NCI-H774 (cell line): Measurements from ENCODE around the gene UPK1A.
A peak's percentile ranks its signal among the peaks of the same experiment; 100 is the strongest.
"Not testable (repeated sequence)": the region's sequence is repeated elsewhere in the genome, so short reads cannot be mapped to it uniquely, and the experiment has no call there.

Source experiments
- DNase-seq: peaks from one replicate; lab custom pipeline; 2025; lab: John Stamatoyannopoulos, UW

The UPK1A gene

DNA sequence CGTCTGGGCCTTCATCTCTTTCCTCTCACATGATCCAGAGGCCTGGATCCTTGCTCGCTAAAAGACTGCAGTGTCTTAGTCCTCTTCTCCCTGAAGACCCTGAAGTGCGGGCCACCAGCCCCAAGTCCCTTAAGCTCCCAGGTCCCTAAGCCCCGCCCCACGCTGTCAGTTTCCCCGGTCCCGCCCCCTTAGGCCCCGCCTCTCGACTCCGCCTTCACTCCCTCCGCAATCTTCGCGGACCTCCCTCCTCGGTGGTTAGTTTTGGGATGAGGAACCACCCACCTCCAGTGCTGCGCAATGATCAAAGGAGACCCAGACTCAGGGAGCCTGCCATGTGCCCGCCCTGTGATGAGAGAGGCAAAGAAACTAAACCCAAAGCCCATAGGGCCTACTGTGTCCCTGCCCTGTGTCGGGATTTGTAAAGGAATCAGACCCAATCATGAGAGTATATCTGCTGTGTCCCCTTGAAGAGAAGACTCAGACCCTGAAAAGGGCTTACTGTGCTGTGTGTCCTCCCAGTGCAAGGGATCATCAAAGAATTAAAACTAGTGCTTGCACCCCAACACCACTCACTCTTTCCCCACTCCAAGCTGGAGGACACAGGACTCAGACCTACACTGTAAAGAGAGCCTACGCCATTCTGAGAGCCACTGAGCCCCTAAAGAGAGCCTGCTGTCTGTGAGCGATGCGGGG lies 21.2 kb upstream of the UPK1A start:
- peak; percentile 29 for DNase-seq

- DNase-seq, result no peak
These were observed 20.4 kb upstream of the UPK1A start for GRCh38 chr19:35645680-35646511.

DNA sequence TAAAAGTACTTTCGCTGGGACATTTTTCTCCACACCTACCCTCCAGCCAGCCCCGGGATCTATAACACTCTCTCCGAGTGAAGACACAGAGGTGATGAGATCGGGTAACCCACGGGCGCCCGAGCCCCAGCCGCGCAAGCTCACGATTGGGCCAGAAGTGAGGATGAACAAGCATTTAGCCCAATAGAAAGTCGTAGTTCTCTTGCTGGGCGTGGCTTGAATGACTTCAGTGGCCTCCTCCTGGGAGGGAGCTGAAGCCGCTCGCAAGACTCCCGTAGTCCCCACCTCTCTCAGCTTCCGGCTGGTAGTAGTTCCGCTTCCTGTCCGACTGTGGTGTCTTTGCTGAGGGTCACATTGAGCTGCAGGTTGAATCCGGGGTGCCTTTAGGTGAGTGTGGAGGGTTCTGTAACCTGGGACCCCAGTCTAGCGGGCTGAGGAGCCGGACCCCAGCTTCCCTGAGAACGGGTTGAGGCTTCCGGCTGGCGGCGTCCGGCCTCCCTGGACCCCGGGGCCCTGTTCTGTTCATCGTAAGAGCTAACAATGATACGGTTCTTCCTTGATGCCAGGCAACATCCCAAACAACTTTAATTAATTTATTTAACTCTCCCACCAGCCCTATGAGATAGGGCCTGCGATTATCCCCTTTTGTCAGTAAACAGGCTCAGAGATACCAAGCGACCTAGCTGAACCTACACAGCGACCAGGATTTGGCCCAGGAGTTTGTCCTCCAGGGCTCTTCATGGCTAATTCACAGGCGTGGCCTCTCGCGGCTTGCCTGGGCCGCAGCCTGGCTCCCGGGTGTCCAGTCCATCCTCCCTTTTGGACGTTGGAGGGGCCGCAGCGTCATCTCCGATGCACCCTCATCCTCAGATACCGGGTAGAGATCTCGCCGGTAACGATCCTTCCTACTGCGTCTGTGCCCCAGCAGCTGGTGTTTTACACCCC lies 18.0 kb upstream of the UPK1A start, which contains the start of gene COX6B1:
Gene COX6B1 (plus strand): TSS at position 307 of the 945 bp plus-strand sequence. CDS start 2,921 bp downstream, outside the sequence.
- peak; percentile 97 for DNase-seq

- no peak for DNase-seq
These were observed 15.7 kb upstream of the UPK1A start for GRCh38 chr19:35650581-35650980.

DNA sequence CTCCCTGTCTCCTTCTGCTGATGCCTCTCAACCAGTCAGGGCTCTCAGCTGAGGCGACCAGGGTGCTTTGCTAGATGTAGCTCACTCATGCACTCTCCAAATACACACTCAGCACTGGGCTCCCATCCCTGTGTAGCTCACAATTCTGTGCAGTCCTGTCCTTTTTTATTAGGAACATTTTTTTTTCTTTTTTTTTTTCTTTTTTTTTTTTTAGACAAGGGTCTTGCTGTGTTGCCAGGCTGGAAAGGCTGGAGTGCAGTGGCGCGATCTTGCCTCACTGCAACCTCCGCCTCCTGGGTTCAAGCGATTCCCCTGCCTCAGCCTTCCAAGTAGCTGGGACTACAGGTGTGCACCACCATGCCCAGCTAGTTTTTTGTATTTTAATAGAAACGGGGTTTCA lies 11.5 kb upstream of the UPK1A start:
- DNase-seq, result not testable (repeated sequence)

DNA sequence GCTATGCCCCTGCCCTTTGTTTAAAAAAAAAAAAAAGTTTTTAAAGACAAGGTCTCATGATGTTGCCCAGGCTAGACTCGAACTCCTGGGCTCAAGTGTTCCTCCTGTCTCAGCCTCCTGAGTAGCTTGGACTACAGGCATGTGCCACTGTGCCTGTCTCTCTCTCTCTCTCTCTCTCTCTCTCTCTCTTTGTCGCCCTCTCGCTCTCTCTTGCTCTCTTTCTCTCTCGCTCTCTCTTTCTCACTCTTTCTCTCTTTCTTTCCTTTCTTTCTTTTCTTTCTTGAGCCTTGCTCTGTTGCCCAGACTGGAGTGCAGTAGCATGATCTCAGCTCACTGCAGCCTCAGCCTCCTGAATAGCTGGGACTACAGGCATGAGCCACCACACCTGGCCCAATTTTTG lies 10.7 kb upstream of the UPK1A start:
- no peak for DNase-seq

GRCh38 chr19:35656700-35657099 lies 9.6 kb upstream of the UPK1A start:
- DNase-seq, result no peak

DNA sequence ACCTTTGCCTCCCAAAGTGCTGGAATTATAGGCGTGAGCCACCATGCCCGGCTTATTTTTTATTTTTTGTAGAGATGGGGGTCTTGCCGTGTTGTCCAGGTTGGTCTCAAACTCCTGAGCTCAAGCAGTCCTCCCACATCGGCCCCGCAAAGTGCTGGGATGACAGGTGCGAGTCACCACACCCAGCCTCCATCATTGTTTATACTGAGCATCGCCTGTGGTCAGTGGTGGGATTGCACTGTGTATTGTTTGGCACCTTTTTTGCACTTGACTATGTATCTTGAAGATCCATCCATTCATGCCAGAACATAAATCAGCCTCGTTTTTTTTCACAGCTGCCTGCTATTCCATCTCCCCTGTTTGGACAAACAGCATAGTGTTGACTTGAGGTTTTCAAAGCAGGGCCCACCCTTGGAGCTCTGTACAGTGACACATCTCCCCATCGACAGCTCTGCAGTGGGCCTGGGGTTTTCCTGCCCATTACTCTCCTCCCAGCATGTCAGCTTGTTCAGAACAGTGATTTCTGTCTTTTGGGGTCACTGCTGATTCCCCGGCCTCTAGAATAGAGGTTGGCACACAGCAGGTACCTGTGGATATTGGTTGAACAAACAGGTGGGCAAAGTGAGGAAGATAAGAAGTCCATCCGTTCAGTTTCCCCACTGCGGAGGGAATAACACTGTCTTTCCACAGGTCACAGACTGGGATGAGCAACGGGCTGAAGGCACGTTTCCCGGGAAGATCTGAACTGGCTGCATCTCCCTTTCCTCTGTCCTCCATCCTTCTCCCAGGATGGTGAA lies 8.2 kb upstream of the UPK1A start:
- no peak for DNase-seq

DNA sequence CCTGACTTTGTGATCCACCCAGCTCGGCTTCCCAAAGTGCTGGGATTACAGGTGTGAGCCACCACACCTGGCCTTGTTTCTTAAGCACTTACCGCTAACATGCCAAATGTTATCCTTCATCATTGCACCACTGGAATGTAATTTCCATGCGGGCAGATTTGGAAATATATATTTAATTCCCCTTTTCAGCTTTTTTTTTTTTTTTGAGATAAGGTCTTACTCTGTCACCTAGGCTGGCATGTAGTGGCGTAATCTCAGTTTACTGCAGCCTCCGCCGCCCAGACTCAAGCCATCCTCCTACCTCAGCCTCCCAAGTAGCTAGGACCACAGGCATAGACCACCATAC lies 4.3 kb upstream of the UPK1A start:
- no peak for DNase-seq

- DNase-seq, result no peak
These were observed 2.3 kb upstream of the UPK1A start for GRCh38 chr19:35663981-35664380.

DNA sequence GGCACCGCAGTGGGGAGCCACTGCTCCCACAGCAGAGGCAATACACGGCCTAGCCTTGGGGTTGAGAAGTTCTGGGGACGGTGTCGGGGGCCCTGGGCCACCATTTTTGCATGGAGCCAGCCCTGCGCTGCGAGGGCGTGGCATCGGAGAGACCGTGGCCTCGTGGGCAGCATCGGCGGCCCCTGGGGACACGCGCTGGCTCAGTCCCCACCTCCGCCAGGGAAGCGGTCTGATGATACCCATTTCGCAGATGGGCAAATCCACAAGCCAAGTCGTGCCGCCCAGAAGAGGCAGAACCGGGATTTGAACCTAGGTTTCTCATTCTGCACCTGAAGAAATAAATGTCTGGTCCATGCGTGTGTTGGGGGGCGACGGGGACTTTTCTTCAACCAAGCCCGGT lies 1.2 kb upstream of the UPK1A start:
- no peak for DNase-seq

- no peak for DNase-seq
These were observed 713 bp upstream of the UPK1A start for GRCh38 chr19:35665604-35666003.

- DNase-seq, result no peak
These were observed 3.2 kb downstream of the UPK1A start for GRCh38 chr19:35669566-35669965.

DNA sequence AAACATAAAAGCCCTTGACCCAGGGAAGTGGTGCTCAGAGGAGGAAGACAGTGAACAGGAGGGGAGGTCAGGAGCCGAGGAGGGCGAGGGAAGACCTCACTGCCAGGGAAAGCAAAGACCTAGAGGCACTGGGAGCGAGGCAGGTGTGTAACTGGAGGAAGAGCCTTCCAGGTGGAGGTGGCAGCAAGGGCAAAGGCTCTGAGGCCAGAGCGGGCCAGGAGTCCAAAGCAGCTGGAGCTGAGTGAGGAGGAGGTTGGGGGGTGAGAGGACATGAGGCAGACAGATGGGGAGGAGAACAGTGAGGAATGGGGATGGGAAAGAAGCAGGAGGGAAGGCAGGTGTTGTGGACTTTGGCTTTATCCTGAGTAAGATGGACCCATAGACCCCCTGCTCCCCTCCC lies 3.7 kb downstream of the UPK1A start:
- DNase-seq, result no peak

GRCh38 chr19:35670686-35671085 lies 4.4 kb downstream of the UPK1A start:
- DNase-seq, result no peak

DNA sequence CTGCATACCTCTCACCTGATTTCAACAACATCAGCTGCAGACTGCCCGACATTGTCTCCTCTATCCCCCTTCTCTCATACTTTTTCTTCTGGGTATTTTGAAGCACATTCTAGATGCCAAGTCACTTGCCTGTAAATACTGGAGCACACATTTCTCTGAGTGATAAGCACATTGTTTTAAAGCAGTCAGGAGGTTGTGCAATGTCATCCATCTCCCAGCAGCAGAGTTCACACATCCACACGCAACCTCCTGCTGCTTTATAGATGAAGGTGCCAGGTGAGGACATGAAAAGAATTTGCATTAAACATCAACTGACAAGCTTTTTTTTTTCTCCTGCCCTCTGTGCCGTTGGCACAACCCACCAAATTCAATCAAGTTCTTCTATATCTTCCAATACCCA lies 5.5 kb downstream of the UPK1A start:
- peak; percentile 1 for DNase-seq

DNA sequence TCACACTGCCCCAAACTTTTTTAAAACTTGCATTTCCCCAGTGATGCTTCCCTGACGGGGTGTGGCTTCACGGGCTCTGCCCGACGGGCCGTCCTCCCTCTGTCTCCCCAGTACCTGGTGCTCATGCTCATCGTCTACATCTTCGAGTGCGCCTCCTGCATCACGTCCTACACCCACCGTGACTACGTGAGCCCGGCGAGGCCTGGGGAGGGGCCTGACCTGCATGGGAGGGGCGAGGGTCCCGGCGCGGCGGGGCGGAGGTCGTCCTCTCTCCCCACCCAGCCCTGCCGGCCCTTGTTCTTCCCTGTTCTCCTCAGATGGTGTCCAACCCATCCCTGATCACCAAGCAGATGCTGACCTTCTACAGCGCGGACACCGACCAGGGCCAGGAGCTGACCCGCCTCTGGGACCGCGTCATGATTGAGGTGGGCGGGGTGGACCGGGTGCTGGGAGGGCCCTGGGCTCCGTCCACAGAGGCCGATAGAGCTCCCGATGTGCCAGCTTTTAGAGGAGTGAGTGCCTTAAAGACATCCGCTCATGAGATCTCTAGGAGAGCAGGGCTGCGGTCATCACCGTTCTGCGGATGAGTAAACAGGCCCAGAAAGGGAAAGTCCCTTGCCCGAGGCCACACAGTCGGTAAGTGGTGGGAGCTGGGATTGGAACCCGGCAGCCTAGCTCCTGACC lies 6.9 kb downstream of the UPK1A start:
- peak; percentile 25 for DNase-seq

DNA sequence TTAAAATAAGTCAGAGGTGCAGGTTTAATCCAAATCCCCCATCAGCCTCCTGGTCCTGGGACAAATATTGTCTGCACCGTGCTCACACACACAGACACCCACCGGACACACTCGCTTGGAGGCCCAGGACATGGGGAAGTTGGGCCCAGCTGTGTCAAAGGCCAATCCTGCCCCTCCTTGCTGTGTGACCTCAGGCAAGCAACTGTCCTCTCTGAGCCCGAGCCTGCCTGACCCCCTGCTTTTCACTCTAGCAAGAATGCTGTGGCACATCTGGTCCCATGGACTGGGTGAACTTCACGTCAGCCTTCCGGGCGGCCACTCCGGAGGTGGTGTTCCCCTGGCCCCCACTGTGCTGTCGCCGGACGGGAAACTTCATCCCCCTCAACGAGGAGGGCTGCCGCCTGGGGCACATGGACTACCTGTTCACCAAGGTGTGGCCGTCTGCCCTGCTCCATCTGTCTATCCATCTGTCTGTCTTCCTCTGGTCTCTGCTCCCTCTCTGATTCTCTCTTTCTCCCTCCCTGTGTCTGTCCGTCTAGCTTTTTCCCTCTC lies 9.3 kb downstream of the UPK1A start:
- no peak for DNase-seq

GRCh38 chr19:35689836-35690235 lies 23.5 kb downstream of the UPK1A start:
- DNase-seq, result no peak

DNA sequence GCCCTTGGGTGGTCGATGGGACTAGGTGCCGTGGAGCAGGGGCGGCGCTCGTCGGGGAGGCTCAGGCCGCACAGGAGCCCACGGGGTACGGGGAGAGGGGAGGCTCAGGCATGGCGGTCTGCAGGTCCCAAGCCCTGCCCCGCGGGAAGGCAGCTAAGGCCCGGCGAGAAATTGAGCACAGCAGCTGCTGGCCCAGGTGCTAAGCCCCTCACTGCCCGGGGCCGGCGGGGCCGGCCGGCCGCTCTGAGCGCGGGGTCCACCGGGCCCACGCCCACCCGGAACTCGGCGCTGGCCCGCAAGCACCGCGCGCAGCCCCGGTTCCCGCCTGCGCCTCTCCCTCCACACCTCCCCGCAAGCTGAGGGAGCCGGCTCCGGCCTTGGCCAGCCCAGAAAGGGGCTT lies 24.8 kb downstream of the UPK1A start:
- not testable (repeated sequence) for DNase-seq

GRCh38 chr19:35692010-35692409 lies 25.7 kb downstream of the UPK1A start:
- DNase-seq, result no peak
